RKO (cell line): Measurements from ENCODE around the gene HSPA6.
"Not testable (repeated sequence)": the region's sequence is repeated elsewhere in the genome, so short reads cannot be mapped to it uniquely, and the experiment has no call there.

Experiments
- DNase-seq: peaks from one replicate; pipeline ENCODE4 v3.0.0-alpha.2; 2016; ENCODE audit warnings: low spot score

The HSPA6 gene

GRCh38 chr1:161503394-161503748 is 21.0 kb upstream of the HSPA6 start:
- DNase-seq, result no peak

- DNase-seq, result no peak
Measured at GRCh38 chr1:161505686-161506085, 18.7 kb upstream of the HSPA6 start.

GRCh38 chr1:161506336-161507223 is 17.8 kb upstream of the HSPA6 start:
- DNase-seq, result no peak

GRCh38 chr1:161510477-161510876 is 13.9 kb upstream of the HSPA6 start:
- no peak for DNase-seq

GRCh38 chr1:161511018-161511755 is 13.2 kb upstream of the HSPA6 start:
- DNase-seq, result no peak

- DNase-seq, result no peak
Measured at GRCh38 chr1:161511756-161512060, 12.6 kb upstream of the HSPA6 start.

- DNase-seq, result not testable (repeated sequence)
Measured at GRCh38 chr1:161512636-161513447, 11.5 kb upstream of the HSPA6 start.

GRCh38 chr1:161513448-161513780 is 10.9 kb upstream of the HSPA6 start:
- DNase-seq, result not testable (repeated sequence)

GRCh38 chr1:161513953-161514352 is 10.4 kb upstream of the HSPA6 start:
- DNase-seq, result not testable (repeated sequence)

- not testable (repeated sequence) for DNase-seq
Measured at GRCh38 chr1:161523041-161523816, 1.1 kb upstream of the HSPA6 start.

GRCh38 chr1:161524742-161525291 is 477 bp downstream of the HSPA6 start:
- not testable (repeated sequence) for DNase-seq

- DNase-seq, result not testable (repeated sequence)
Measured at GRCh38 chr1:161525321-161525720, 981 bp downstream of the HSPA6 start.

- DNase-seq, result not testable (repeated sequence)
Measured at GRCh38 chr1:161525918-161526317, 1.6 kb downstream of the HSPA6 start.

GRCh38 chr1:161528550-161528949 is 4.2 kb downstream of the HSPA6 start:
- DNase-seq, result not testable (repeated sequence)

GRCh38 chr1:161529463-161530104 is 5.2 kb downstream of the HSPA6 start:
- not testable (repeated sequence) for DNase-seq

GRCh38 chr1:161530158-161530557 is 5.8 kb downstream of the HSPA6 start:
- DNase-seq, result peak; percentile 77

GRCh38 chr1:161530671-161531641 is 6.6 kb downstream of the HSPA6 start:
- DNase-seq, result peak; percentile 95

GRCh38 chr1:161531986-161532643 is 7.8 kb downstream of the HSPA6 start:
- no peak for DNase-seq
